LNCaP clone FGC (cell line): ENCODE results near the gene GCLC.

ENCODE experiments used
- DNase-seq: peaks from one replicate; pipeline ENCODE4 v3.0.0-alpha.2; 2011; ENCODE audit warnings: low read depth
- H3K4me3 ChIP-seq: 2 replicates; pipeline ENCODE4 v1.5.1; 2011; ENCODE audit warnings: mild to moderate bottlenecking, low read depth, low read length, control low read depth
- CTCF ChIP-seq: IDR thresholded peaks from 2 replicates; pipeline ENCODE4 v1.5.1; 2012; ENCODE audit warnings: mild to moderate bottlenecking; ENCODE audit not compliant: control insufficient read depth, insufficient read depth; ENCODE audit errors: extremely low read depth

The GCLC gene

DNA sequence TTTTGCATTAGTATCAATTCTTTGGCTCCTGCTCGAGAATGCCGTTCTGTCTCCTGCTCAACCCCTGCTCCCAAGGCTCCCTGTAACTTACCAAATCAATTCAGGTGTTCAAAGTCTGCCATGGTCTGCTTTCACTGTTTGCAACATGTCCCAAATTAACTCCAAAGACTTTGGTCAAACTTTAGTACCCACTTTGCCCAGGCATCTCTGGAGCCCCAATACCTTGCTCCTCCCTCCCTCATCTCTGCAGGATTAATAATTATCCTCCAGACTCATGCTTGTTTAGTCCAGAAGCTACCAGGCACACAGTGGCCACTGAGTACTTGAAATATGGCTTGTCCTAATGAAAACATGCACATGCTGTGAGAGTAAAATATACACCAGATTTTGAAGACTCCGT lies 30.2 kb downstream of the GCLC start:
- TF ChIP-seq CTCF = no peak
- H3K4me3 ChIP-seq = no peak overlapping the region
- no peak for DNase-seq

DNA sequence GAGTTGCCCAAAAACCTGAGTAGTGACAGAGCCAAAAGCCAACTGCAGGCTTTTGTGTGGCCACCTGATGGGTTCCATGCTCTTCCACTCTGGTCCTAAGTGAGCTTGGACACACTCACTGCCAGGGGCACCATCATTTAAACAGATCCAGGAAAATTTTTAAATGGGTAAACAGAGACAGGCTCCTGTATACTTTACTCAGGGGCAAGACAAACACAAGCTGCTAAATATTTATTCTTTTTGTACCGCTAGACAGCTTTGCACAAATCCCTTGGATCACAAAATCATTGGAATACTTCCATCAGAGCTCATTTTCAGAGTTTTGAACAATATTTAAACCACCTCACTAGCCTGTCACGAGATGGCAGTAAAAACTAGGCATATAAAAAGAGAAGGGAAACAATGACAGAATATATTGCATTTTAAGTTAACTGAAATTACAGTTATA lies 31.4 kb downstream of the GCLC start:
- no peak overlapping the region for H3K4me3 ChIP-seq
- TF ChIP-seq CTCF = peak; percentile 56
- DNase-seq = peak; percentile 54

- no peak for TF ChIP-seq CTCF
- DNase-seq = no peak
- H3K4me3 ChIP-seq = no peak overlapping the region
Measured at GRCh38 chr6:53513056-53513455, 31.8 kb downstream of the GCLC start.

DNA sequence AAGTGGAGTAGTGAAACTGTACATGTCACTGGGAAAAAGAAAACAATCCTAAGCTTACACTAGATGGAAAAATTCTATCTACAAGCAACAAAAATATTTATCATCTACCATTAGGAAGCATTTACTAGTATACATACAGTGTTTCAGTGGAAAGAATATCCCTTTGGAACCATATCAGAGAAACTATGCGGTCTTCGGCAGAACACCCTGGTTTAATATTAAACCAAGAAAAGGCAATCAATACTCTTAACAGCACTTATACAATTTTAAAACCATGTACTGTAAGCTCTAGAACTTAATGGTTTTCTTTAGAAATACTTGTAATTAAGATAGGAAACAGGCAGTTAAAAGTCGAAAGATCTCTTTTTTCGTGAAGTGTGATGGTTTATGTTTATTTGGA lies 32.3 kb downstream of the GCLC start:
- TF ChIP-seq CTCF = no peak
- no peak for DNase-seq
- H3K4me3 ChIP-seq = no peak overlapping the region

- H3K4me3 ChIP-seq = no peak overlapping the region
- no peak for DNase-seq
- TF ChIP-seq CTCF = no peak
Measured at GRCh38 chr6:53510746-53511145, 34.2 kb downstream of the GCLC start.

DNA sequence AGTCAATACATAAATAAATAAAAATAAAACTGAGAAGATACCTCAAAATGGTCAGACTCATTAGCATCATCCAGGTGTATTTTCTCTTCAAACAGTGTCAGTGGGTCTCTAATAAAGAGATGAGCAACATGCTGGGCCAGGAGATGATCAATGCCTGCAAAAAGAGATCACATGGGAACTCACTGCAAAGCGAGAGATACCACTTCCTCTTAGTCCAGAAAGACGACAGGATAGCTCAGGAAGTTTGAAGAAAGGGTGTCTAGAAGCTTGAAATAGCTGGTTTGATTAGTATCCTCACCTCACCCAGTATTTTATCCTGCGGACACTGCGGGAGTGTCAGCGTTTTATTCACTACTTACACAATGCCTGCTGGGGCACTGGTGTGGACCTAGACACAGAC lies 38.0 kb downstream of the GCLC start:
- no peak overlapping the region for H3K4me3 ChIP-seq
- TF ChIP-seq CTCF = no peak
- no peak for DNase-seq

GRCh38 chr6:53504512-53504911 lies 40.4 kb downstream of the GCLC start:
- TF ChIP-seq CTCF = no peak
- no peak for DNase-seq
- H3K4me3 ChIP-seq = no peak overlapping the region
